Measurements from ENCODE around the gene RANBP10. TPM values are rescaled to one million over a fixed set of nuclear protein-coding genes. Genes with fewer than 3 reads are reported as not detected.

The RANBP10 gene
- total RNA-seq, 1 experiment from 2014 or later, result 15.6 TPM

GRCh38 chr16:67825119-67825518, 18.8 kb upstream of the RANBP10 start:
- H3K27ac Mint-ChIP-seq, result peak overlapping the region in 1 of 3 experiments; percentile 29; a peak in 3 of 7 replicates
- H3K4me3 Mint-ChIP-seq, result no peak overlapping the region

More at GRCh38 chr16:67825119-67825518, 18.8 kb upstream of the RANBP10 start:
- H4K8ac ChIP-seq (replicated peaks; ENCODE audit: insufficient read length, low read depth, low read length), result no peak overlapping the region
- no peak for DNase-seq
- H3K27ac ChIP-seq (ENCODE audit: insufficient read length, low read depth, low read length), result no peak overlapping the region
- H3K4me1 ChIP-seq (ENCODE audit: insufficient read depth, low read length), result no peaks in the 10 kb centered on the region
- Mint-ChIP-seq H3K9me3 (no peaks in the 10 kb centered on the region), H3K4me1 (peaks cover 12 to 15% of the 10 kb centered on the region in 2 experiments), H3K36me3 (ENCODE audit: insufficient read depth in 1 of 3, low read depth in 3 of 3) (peaks cover 14 to 43% (median 43%) of the 10 kb centered on the region in 3 experiments; a peak in 6 of 7 replicates), H3K27me3 (ENCODE audit: low read depth) (peaks cover 2% of the 10 kb centered on the region; the same call in 1 of the 2 replicates)
- no peaks in the 10 kb centered on the region for H3K79me2 ChIP-seq (ENCODE audit: insufficient read depth, low read length)
- no peak overlapping the region for H3T11ph ChIP-seq (ENCODE audit: low read length)
- H3K4me2 ChIP-seq (ENCODE audit: insufficient read depth, insufficient read length, low read length), result no peak overlapping the region
- no peaks in the 10 kb centered on the region for H3K23me2 ChIP-seq (ENCODE audit: insufficient read length, low read depth, low read length, poor library complexity, severe bottlenecking)
- H2BK5ac ChIP-seq (ENCODE audit: insufficient read length, low read length), result no peak overlapping the region
- no peak overlapping the region for H2BK20ac ChIP-seq (ENCODE audit: low read depth, low read length, poor library complexity, severe bottlenecking)
- H3K79me1 ChIP-seq (ENCODE audit: insufficient read depth, low read depth, low read length, poor library complexity, severe bottlenecking), result no peaks in the 10 kb centered on the region
- no peak overlapping the region for H3K56ac ChIP-seq (ENCODE audit: insufficient read length, low read depth, low read length)
- H2BK15ac ChIP-seq (ENCODE audit: low read depth, low read length), result no peak overlapping the region
- no CpG with 5 or more reads among the region's 8 CpGs for WGBS (ENCODE audit: extremely low coverage, insufficient read length, low lambda C conversion rate)
- H3K14ac ChIP-seq (ENCODE audit: insufficient read depth, low read length), result no peak overlapping the region
- no peak overlapping the region for H3K4ac ChIP-seq (ENCODE audit: low read depth, low read length)
- no peaks in the 10 kb centered on the region for H4K20me1 ChIP-seq (ENCODE audit: control insufficient read depth, insufficient read depth, insufficient read length)
- no peaks in the 10 kb centered on the region for H3K9me3 ChIP-seq (ENCODE audit: control insufficient read depth, low read depth, low read length)
- no peak for TF ChIP-seq CTCF (conservative IDR thresholded peaks at IDR 0.05)
- H4K5ac ChIP-seq (ENCODE audit: insufficient read length, low read depth, low read length), result no peak overlapping the region
- H2AK5ac ChIP-seq (ENCODE audit: insufficient read length, low read length), result no peak overlapping the region
- H3K23ac ChIP-seq (ENCODE audit: insufficient read length, low read depth, low read length), result no peak overlapping the region
- no peaks in the 10 kb centered on the region for H3K27me3 ChIP-seq (ENCODE audit: insufficient read depth, low read length)
- no peak overlapping the region for H3K18ac ChIP-seq (ENCODE audit: insufficient read length, low read depth, low read length)
- H4K91ac ChIP-seq (ENCODE audit: insufficient read length, low read depth, low read length), result no peak overlapping the region
- no peak overlapping the region for H3K9ac ChIP-seq (ENCODE audit: extremely low read depth, insufficient read length, low read length)
- no peak overlapping the region for H2AFZ ChIP-seq (ENCODE audit: low read length)
- H2BK12ac ChIP-seq (ENCODE audit: insufficient read length, low read depth, low read length), result no peak overlapping the region
- no peak overlapping the region for H2BK120ac ChIP-seq (ENCODE audit: low read depth, low read length, poor library complexity, severe bottlenecking)
